Tibial nerve (tissue), 4 donors: Measurements from ENCODE around the gene RCAN2. TPM values are rescaled to one million over a fixed set of nuclear protein-coding genes. Genes with fewer than 3 reads are reported as not detected.

Source experiments
- DNase-seq, 2 donors: peaks; one replicate each; pipeline ENCODE4 v3.0.0-alpha.2; 2019; ENCODE audit warnings: low spot score in 2 of 2
- H3K27ac ChIP-seq, 4 donors: fragments of 200-600 bp; sonication (generic) in 3 of 4; one replicate each; pipeline ENCODE4 v1.5.1; 2017 to 2019; ENCODE audit warnings: mild to moderate bottlenecking in 1 of 4
- H3K27me3 ChIP-seq, 2 donors: fragments of 200-600 bp; sonication (generic) in 1 of 2; one replicate each; pipeline versions ENCODE4 v1.5.1 to v1.6.0; 2017 to 2019
- H3K36me3 ChIP-seq, 3 donors: fragments of 200-600 bp; sonication (generic); one replicate each; pipeline ENCODE4 v1.5.1; 2018 to 2019
- H3K4me1 ChIP-seq, 4 donors: fragments of 200-600 bp; sonication (generic) in 3 of 4; one replicate each; pipeline ENCODE4 v1.5.1; 2017 to 2019
- H3K4me3 ChIP-seq, 4 donors: fragments of 200-600 bp; sonication (generic) in 3 of 4; one replicate each; pipeline ENCODE4 v1.5.1; 2017 to 2019; ENCODE audit warnings: mild to moderate bottlenecking in 1 of 4, moderate library complexity in 1 of 4
- H3K9me3 ChIP-seq, 4 donors: fragments of 200-600 bp; sonication (generic) in 3 of 4; one replicate each; pipeline ENCODE4 v1.5.1; 2017 to 2019
- EP300 ChIP-seq, 2 donors: sonication (generic); formaldehyde crosslinking; IDR thresholded peaks; one replicate each; pipeline ENCODE4 v1.6.1; 2017; ENCODE audit warnings: antibody characterized with exemption in 2 of 2, mild to moderate bottlenecking in 1 of 2
- POLR2A ChIP-seq, 2 donors: fragments of 450-650 bp; IDR thresholded peaks; one replicate each; pipeline ENCODE4 v1.6.1; 2017; ENCODE audit warnings: antibody characterized with exemption in 2 of 2, mild to moderate bottlenecking in 2 of 2, moderate library complexity in 2 of 2
- WGBS, 2 donors: methylation state at CpG; one replicate each; pipeline ENCODE4 v1.1.5; 2018; 5-methylcytosine and 5-hydroxymethylcytosine counted together
- total RNA-seq, 4 donors: library from RNA; depleted of rRNA; stranded (reverse); fragments of >200 nt; gene quantifications; one replicate each; pipeline ENCODE4 v1.1.0, GENCODE V29; 2016
- TF ChIP-seq, protein P1 (sequence below), 5 experiments: fragments of 200-600 bp in 3 of 5; fragments of 450-650 bp in 2 of 5; sonication (generic) in 3 of 5; IDR thresholded peaks; one replicate each; pipeline ENCODE4 v1.5.1; 2016 to 2019; ENCODE audit warnings: antibody characterized with exemption in 5 of 5, mild to moderate bottlenecking in 3 of 5, moderate library complexity in 2 of 5

RCAN2 gene
- total RNA-seq, 4 donors from 2014 or later: 6.6 to 19.4 (median 15.0) TPM

DNA sequence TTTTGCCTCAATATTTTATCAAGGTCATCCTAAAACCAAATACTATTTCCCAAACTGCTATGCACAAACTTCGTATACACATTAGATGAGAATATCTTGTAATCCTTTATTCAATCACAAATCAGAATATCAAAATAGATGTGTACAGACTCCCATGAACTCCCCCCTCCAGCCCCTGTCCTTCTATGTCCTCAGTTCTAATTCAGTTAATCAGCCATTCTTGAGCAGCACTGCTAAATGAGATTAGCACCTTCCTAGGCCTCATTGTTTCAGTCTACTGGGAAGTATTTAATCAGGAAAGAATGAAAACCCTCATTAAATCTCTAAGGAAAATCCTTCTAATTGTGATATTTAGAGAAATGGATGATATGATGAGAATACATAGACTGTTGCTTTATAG lies 36.6 kb downstream of the RCAN2 start:
- H3K9me3 ChIP-seq: peaks cover 0 to 10% (median 2%) of the 10 kb centered on the region in 4 donors
- H3K4me1 ChIP-seq: peaks cover 0 to 17% (median 0%) of the 10 kb centered on the region in 4 donors
- WGBS, 2 donors: 92 to 100% methylated on average over 1 of the region's 1 CpG
- H3K4me3 ChIP-seq: no peak overlapping the region
- H3K27me3 ChIP-seq: no peaks in the 10 kb centered on the region
- DNase-seq: no peak
- TF ChIP-seq EP300 (IDR thresholded peaks at IDR 0.05): no peak
- no peak for TF ChIP-seq POLR2A (IDR thresholded peaks at IDR 0.05)
- TF ChIP-seq, protein P1, sequence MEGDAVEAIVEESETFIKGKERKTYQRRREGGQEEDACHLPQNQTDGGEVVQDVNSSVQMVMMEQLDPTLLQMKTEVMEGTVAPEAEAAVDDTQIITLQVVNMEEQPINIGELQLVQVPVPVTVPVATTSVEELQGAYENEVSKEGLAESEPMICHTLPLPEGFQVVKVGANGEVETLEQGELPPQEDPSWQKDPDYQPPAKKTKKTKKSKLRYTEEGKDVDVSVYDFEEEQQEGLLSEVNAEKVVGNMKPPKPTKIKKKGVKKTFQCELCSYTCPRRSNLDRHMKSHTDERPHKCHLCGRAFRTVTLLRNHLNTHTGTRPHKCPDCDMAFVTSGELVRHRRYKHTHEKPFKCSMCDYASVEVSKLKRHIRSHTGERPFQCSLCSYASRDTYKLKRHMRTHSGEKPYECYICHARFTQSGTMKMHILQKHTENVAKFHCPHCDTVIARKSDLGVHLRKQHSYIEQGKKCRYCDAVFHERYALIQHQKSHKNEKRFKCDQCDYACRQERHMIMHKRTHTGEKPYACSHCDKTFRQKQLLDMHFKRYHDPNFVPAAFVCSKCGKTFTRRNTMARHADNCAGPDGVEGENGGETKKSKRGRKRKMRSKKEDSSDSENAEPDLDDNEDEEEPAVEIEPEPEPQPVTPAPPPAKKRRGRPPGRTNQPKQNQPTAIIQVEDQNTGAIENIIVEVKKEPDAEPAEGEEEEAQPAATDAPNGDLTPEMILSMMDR (IDR thresholded peaks at IDR 0.05): no peak
- no peaks in the 10 kb centered on the region for H3K36me3 ChIP-seq
- H3K27ac ChIP-seq: no peak overlapping the region

GRCh38 chr6:46453741-46454316 lies 37.4 kb downstream of the RCAN2 start:
- H3K27me3 ChIP-seq: no peaks in the 10 kb centered on the region
- no peak overlapping the region for H3K27ac ChIP-seq
- TF ChIP-seq EP300 (IDR thresholded peaks at IDR 0.05) (no peak), POLR2A (IDR thresholded peaks at IDR 0.05) (no peak)
- TF ChIP-seq, protein P1 (IDR thresholded peaks at IDR 0.05): no peak
- H3K36me3 ChIP-seq: no peaks in the 10 kb centered on the region
- no peak for DNase-seq
- peaks cover 0 to 18% (median 4%) of the 10 kb centered on the region in 4 donors for H3K9me3 ChIP-seq
- 51 to 54% methylated on average over 3 of the region's 3 CpGs for WGBS, 2 donors
- H3K4me3 ChIP-seq: no peak overlapping the region
- peaks cover 0 to 17% (median 0%) of the 10 kb centered on the region in 4 donors for H3K4me1 ChIP-seq

GRCh38 chr6:46453216-46453615 lies 38.0 kb downstream of the RCAN2 start:
- Histone ChIP-seq H3K4me3 (no peak overlapping the region), H3K4me1 (peaks cover 0 to 17% (median 0%) of the 10 kb centered on the region in 4 donors), H3K27me3 (no peaks in the 10 kb centered on the region), H3K36me3 (no peaks in the 10 kb centered on the region), H3K27ac (no peak overlapping the region), H3K9me3 (peaks cover 0 to 24% (median 4%) of the 10 kb centered on the region in 4 donors)
- no peak for DNase-seq
- TF ChIP-seq POLR2A (IDR thresholded peaks at IDR 0.05) (no peak), EP300 (IDR thresholded peaks at IDR 0.05) (no peak)
- TF ChIP-seq, protein P1 (IDR thresholded peaks at IDR 0.05): no peak
- 42 to 51% methylated on average over 4 of the region's 4 CpGs for WGBS, 2 donors

GRCh38 chr6:46452312-46452917 lies 38.8 kb downstream of the RCAN2 start:
- WGBS, 2 donors: 95 to 96% methylated on average over 3 of the region's 3 CpGs
- no peak overlapping the region for H3K27ac ChIP-seq
- H3K9me3 ChIP-seq: peaks cover 0 to 24% (median 4%) of the 10 kb centered on the region in 4 donors
- peaks cover 0 to 17% (median 0%) of the 10 kb centered on the region in 4 donors for H3K4me1 ChIP-seq
- TF ChIP-seq EP300 (IDR thresholded peaks at IDR 0.05): no peak
- TF ChIP-seq POLR2A (IDR thresholded peaks at IDR 0.05): no peak
- TF ChIP-seq, protein P1 (IDR thresholded peaks at IDR 0.05): no peak
- peak in 1 of 2 donors; percentile 13 for DNase-seq
- H3K4me3 ChIP-seq: no peak overlapping the region
- no peaks in the 10 kb centered on the region for H3K36me3 ChIP-seq
- H3K27me3 ChIP-seq: no peaks in the 10 kb centered on the region

- TF ChIP-seq EP300 (IDR thresholded peaks at IDR 0.05): no peak
- TF ChIP-seq POLR2A (IDR thresholded peaks at IDR 0.05): no peak
- TF ChIP-seq, protein P1 (IDR thresholded peaks at IDR 0.05): no peak
- WGBS, 2 donors: 46 to 47% methylated on average over 4 of the region's 4 CpGs
- Histone ChIP-seq H3K4me3 (no peak overlapping the region), H3K9me3 (peaks cover 0 to 30% (median 7%) of the 10 kb centered on the region in 4 donors), H3K36me3 (no peaks in the 10 kb centered on the region), H3K27me3 (no peaks in the 10 kb centered on the region), H3K4me1 (peaks cover 0 to 17% (median 0%) of the 10 kb centered on the region in 4 donors), H3K27ac (no peak overlapping the region)
- no peak for DNase-seq
Measured at GRCh38 chr6:46451343-46451742, 39.9 kb downstream of the RCAN2 start.
